Lower lobe of right lung (tissue), 2 donors: ENCODE measurements around the gene TM9SF4. TPM values are rescaled to one million over a fixed set of nuclear protein-coding genes. Genes with fewer than 3 reads are reported as not detected.

Experiments used
- ATAC-seq, 2 donors: fragments of 200-7000 bp; cut with Tn5 transposase; one replicate each; pipeline ENCODE4 v1.9.1; 2020 to 2022; ENCODE audit warnings: mild to moderate bottlenecking in 2 of 2, moderate library complexity in 2 of 2
- DNase-seq: peaks from one replicate; pipeline ENCODE4 v3.0.0-alpha.2; 2020
- H3K27ac ChIP-seq: fragments of 200-600 bp; one replicate; pipeline ENCODE4 v1.8.0; 2022
- H3K27me3 ChIP-seq: fragments of 200-600 bp; one replicate; pipeline ENCODE4 v1.8.0; 2022; ENCODE audit warnings: low read depth
- H3K36me3 ChIP-seq: fragments of 200-600 bp; one replicate; pipeline ENCODE4 v1.8.0; 2022; ENCODE audit warnings: mild to moderate bottlenecking
- H3K4me1 ChIP-seq: fragments of 200-600 bp; one replicate; pipeline ENCODE4 v1.8.0; 2022
- H3K4me3 ChIP-seq: fragments of 200-600 bp; one replicate; pipeline ENCODE4 v1.8.0; 2022; ENCODE audit warnings: mild to moderate bottlenecking
- H3K9me3 ChIP-seq: fragments of 200-600 bp; one replicate; pipeline ENCODE4 v1.8.0; 2022
- CTCF ChIP-seq: fragments of 200-600 bp; IDR thresholded peaks from one replicate; pipeline ENCODE4 v1.8.0; 2022; ENCODE audit warnings: antibody characterized with exemption, mild to moderate bottlenecking
- intact Hi-C: fragments of 100-400 bp; cut with DNase I; formaldehyde crosslinking; loops from one replicate; pipeline ENCODE4 v1.11.0; 2022
- total RNA-seq: library from RNA; stranded (reverse); fragmentation: NEBNext Ultra II Directional; extraction: Animal tissue kit (Norgen Biotek cat#: 25700); gene quantifications from one replicate; pipeline ENCODE4 v1.2.1, GENCODE V29; 2021
- donor health status: DM: no; HTN: yes; CAD: no; lungs with severe emphysema.

The TM9SF4 gene
- total RNA-seq, 1 donor from 2014 or later: 49.7 TPM

GRCh38 chr20:32142088-32142487, 32.6 kb downstream of the TM9SF4 start:
- intact Hi-C loops: no loop called here
- H3K36me3 ChIP-seq: peaks cover 99% of the 10 kb centered on the region

GRCh38 chr20:32142991-32143390, 33.5 kb downstream of the TM9SF4 start:
- H3K9me3 ChIP-seq: no peaks in the 10 kb centered on the region
- no peak for TF ChIP-seq CTCF
- ATAC-seq (no peak), DNase-seq (no peak)
- no peak overlapping the region for H3K4me3 ChIP-seq
- H3K36me3 ChIP-seq: peaks cover 99% of the 10 kb centered on the region
- no peaks in the 10 kb centered on the region for H3K4me1 ChIP-seq
- no peaks in the 10 kb centered on the region for H3K27me3 ChIP-seq
- H3K27ac ChIP-seq: no peak overlapping the region
- intact Hi-C loops: no loop called here

More at GRCh38 chr20:32142088-32142487, 32.6 kb downstream of the TM9SF4 start:
- H3K27me3 ChIP-seq: no peaks in the 10 kb centered on the region
- DNase-seq (no peak), ATAC-seq (no peak)
- TF ChIP-seq CTCF: no peak
- H3K9me3 ChIP-seq: no peaks in the 10 kb centered on the region
- no peaks in the 10 kb centered on the region for H3K4me1 ChIP-seq
- no peak overlapping the region for H3K4me3 ChIP-seq
- H3K27ac ChIP-seq: no peak overlapping the region

- ATAC-seq (peak in 1 of 2 donors; percentile 31), DNase-seq (no peak)
- no peak for TF ChIP-seq CTCF
- H3K9me3 ChIP-seq: no peaks in the 10 kb centered on the region
- peaks cover 95% of the 10 kb centered on the region for H3K36me3 ChIP-seq
- no peaks in the 10 kb centered on the region for H3K4me1 ChIP-seq
- no peaks in the 10 kb centered on the region for H3K27me3 ChIP-seq
- intact Hi-C loops: no loop called here
- no peak overlapping the region for H3K4me3 ChIP-seq
- H3K27ac ChIP-seq: no peak overlapping the region
Measured at GRCh38 chr20:32144898-32145662, 35.6 kb downstream of the TM9SF4 start.

GRCh38 chr20:32149566-32150170, 40.2 kb downstream of the TM9SF4 start:
- no peaks in the 10 kb centered on the region for H3K27me3 ChIP-seq
- H3K36me3 ChIP-seq: peaks cover 93% of the 10 kb centered on the region
- DNase-seq (no peak), ATAC-seq (no peak)
- peaks cover 3% of the 10 kb centered on the region for H3K4me1 ChIP-seq
- no peaks in the 10 kb centered on the region for H3K9me3 ChIP-seq
- no peak for TF ChIP-seq CTCF
- H3K4me3 ChIP-seq: no peak overlapping the region
- no peak overlapping the region for H3K27ac ChIP-seq
- intact Hi-C loops: no loop called here

- no peak for TF ChIP-seq CTCF
- ATAC-seq: no peak
- Histone ChIP-seq H3K9me3 (no peaks in the 10 kb centered on the region), H3K36me3 (peaks cover 86% of the 10 kb centered on the region), H3K27me3 (no peaks in the 10 kb centered on the region), H3K4me3 (no peak overlapping the region), H3K4me1 (peaks cover 10% of the 10 kb centered on the region), H3K27ac (no peak overlapping the region)
- DNase-seq: no peak
- intact Hi-C loops: no loop called here
Measured at GRCh38 chr20:32150291-32150848, 40.9 kb downstream of the TM9SF4 start.
